Activated T-cell treated with anti-CD3 and anti-CD28 coated beads for 24 hours (primary cell): ENCODE data around the gene CALR3.

ENCODE experiments used
- DNase-seq: peaks from one replicate; pipeline ENCODE4 v3.0.0-alpha.2; 2020; ENCODE audit warnings: low read depth

CALR3 gene

GRCh38 chr19:16429066-16429758 lies 66.8 kb downstream of the CALR3 start:
- DNase-seq, result no peak
